HEK293 (cell line): ENCODE results near the gene TMEM185A.
"Not testable (repeated sequence)": the region's sequence is repeated elsewhere in the genome, so short reads cannot be mapped to it uniquely, and the experiment has no call there.

Experiments used
- CTCF ChIA-PET: fragments of 350-600 bp; formaldehyde crosslinking; extraction: SDS; loops from one replicate; lab custom pipeline; 2021; ENCODE audit warnings: antibody characterized with exemption; lab: Yijun Ruan, JAX
- POLR2A ChIA-PET: fragments of 300-600 bp; formaldehyde crosslinking; extraction: SDS; loops from one replicate; lab custom pipeline; 2020; ENCODE audit warnings: antibody characterized with exemption, inconsistent platforms; lab: Yijun Ruan, JAX
- H3K27ac ChIP-seq: fragments of 200-500 bp; sonication (Bioruptor generic); 2 replicates; pipeline ENCODE4 v1.5.1; 2014; ENCODE audit warnings: low read depth, low read length, control low read depth, inconsistent platforms; ENCODE audit errors: extremely low read depth
- H3K36me3 ChIP-seq, 2 experiments: fragments of 200-500 bp in 1 of 2; sonication (Bioruptor generic) in 1 of 2; 1 replicate in 1 of 2; 2 replicates in 1 of 2; pipeline ENCODE4 v1.5.1; 2014 to 2017; ENCODE audit warnings: inconsistent platforms in 2 of 2, low read length in 2 of 2; ENCODE audit not compliant: control insufficient read depth in 2 of 2, insufficient read depth in 1 of 2
- H3K4me1 ChIP-seq: fragments of 200-500 bp; sonication (Bioruptor generic); 2 replicates; pipeline ENCODE4 v1.5.1; 2014; ENCODE audit warnings: mild to moderate bottlenecking, low read length, inconsistent platforms; ENCODE audit not compliant: control insufficient read depth, insufficient read depth
- H3K4me3 ChIP-seq: 2 replicates; pipeline ENCODE4 v1.5.1; 2011; ENCODE audit warnings: low read depth, mild to moderate bottlenecking, control low read depth, low read length, moderate library complexity
- H3K9me3 ChIP-seq: fragments of 200-500 bp; sonication (Bioruptor generic); 2 replicates; pipeline ENCODE4 v1.5.1; 2014; ENCODE audit warnings: low read depth, low read length, inconsistent platforms; ENCODE audit not compliant: control insufficient read depth, insufficient read depth

TMEM185A gene

GRCh38 chrX:149551245-149551938 is 80.2 kb downstream of the TMEM185A start:
- H3K36me3 ChIP-seq, CTCF ChIA-PET, H3K9me3 ChIP-seq, POLR2A ChIA-PET, H3K4me1 ChIP-seq, H3K4me3 ChIP-seq, H3K27ac ChIP-seq: not testable (repeated sequence)

GRCh38 chrX:149550454-149550853 is 81.1 kb downstream of the TMEM185A start:
- H3K9me3 ChIP-seq, H3K27ac ChIP-seq, POLR2A ChIA-PET, H3K4me1 ChIP-seq, H3K4me3 ChIP-seq, CTCF ChIA-PET: not testable (repeated sequence)
- peaks cover 0 to 11% of the 10 kb centered on the region in 2 experiments; a peak in 1 of 3 replicates for H3K36me3 ChIP-seq

- H3K9me3 ChIP-seq, CTCF ChIA-PET, H3K4me3 ChIP-seq, H3K4me1 ChIP-seq, POLR2A ChIA-PET, H3K27ac ChIP-seq: not testable (repeated sequence)
- H3K36me3 ChIP-seq: peaks cover 0 to 18% of the 10 kb centered on the region in 2 experiments; a peak in 1 of 3 replicates
Observed at GRCh38 chrX:149549701-149550100, 81.9 kb downstream of the TMEM185A start, which contains the start of gene HSFX3. Gene HSFX3, minus strand, starts transcription at chrX:149549924. Its CDS starts 72 bp downstream, at chrX:149549852.

GRCh38 chrX:149547782-149548181 is 83.8 kb downstream of the TMEM185A start:
- H3K27ac ChIP-seq, CTCF ChIA-PET, H3K4me1 ChIP-seq, H3K9me3 ChIP-seq, POLR2A ChIA-PET, H3K4me3 ChIP-seq: not testable (repeated sequence)
- H3K36me3 ChIP-seq: peaks cover 0 to 21% of the 10 kb centered on the region in 2 experiments; a peak in 1 of 3 replicates

- H3K9me3 ChIP-seq, POLR2A ChIA-PET, H3K4me1 ChIP-seq, H3K4me3 ChIP-seq, CTCF ChIA-PET, H3K27ac ChIP-seq: not testable (repeated sequence)
- H3K36me3 ChIP-seq: peaks cover 0 to 21% of the 10 kb centered on the region in 2 experiments; a peak in 1 of 3 replicates
Observed at GRCh38 chrX:149546962-149547361, 84.6 kb downstream of the TMEM185A start.
